AG09319 (cell line): ENCODE results near the gene DPRX.

Experiments
- DNase-seq: peaks from one replicate; pipeline ENCODE4 v3.0.0-alpha.2; 2010; ENCODE audit warnings: low read depth; ENCODE audit errors: extremely low read depth
- TF ChIP-seq, protein P1 (sequence below): IDR thresholded peaks from 2 replicates; pipeline ENCODE4 v1.5.1; 2011; ENCODE audit warnings: low read depth, mild to moderate bottlenecking, inconsistent platforms, low read length, moderate library complexity

DPRX gene

DNA sequence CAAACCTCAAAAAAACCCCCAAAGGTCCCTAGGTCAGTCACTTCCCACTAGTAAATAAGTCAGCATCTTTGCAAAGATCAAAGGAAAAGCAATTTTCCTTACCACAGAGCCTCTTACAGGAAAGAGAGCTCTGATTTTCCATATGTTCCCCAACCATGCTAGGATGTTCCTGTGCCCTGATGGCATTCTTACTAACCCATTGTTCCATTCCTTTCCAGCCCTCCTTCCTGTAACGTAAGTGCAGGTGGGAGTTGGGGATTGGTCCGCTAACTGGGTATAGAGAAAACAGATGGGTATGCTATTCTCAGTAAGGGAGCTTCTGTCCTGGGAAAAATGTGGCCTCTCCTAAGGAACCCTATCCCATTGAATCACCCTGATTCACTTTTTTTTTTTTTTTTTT is 14.3 kb downstream of the DPRX start:
- no peak for DNase-seq
- TF ChIP-seq, protein P1, sequence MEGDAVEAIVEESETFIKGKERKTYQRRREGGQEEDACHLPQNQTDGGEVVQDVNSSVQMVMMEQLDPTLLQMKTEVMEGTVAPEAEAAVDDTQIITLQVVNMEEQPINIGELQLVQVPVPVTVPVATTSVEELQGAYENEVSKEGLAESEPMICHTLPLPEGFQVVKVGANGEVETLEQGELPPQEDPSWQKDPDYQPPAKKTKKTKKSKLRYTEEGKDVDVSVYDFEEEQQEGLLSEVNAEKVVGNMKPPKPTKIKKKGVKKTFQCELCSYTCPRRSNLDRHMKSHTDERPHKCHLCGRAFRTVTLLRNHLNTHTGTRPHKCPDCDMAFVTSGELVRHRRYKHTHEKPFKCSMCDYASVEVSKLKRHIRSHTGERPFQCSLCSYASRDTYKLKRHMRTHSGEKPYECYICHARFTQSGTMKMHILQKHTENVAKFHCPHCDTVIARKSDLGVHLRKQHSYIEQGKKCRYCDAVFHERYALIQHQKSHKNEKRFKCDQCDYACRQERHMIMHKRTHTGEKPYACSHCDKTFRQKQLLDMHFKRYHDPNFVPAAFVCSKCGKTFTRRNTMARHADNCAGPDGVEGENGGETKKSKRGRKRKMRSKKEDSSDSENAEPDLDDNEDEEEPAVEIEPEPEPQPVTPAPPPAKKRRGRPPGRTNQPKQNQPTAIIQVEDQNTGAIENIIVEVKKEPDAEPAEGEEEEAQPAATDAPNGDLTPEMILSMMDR: no peak

DNA sequence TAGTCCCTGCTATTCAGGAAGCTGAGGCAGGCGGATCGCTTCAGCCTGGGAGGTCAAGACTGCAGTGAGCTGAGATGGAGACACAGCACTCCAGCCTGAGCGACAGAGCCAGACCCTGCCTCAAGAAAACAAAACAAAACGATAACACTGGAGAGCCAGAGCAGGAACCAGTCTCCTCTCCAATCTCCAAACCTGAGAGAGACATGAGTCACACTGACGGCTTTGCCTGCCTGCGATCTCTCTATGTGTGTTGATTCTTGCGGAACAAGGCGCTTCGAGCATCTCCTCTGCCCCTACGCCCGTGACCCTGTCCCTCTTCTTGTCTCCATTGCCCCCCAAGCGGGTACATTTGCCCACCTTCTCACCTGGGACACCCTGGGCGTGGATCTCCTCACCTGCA is 15.6 kb downstream of the DPRX start:
- TF ChIP-seq, protein P1: no peak

DNA sequence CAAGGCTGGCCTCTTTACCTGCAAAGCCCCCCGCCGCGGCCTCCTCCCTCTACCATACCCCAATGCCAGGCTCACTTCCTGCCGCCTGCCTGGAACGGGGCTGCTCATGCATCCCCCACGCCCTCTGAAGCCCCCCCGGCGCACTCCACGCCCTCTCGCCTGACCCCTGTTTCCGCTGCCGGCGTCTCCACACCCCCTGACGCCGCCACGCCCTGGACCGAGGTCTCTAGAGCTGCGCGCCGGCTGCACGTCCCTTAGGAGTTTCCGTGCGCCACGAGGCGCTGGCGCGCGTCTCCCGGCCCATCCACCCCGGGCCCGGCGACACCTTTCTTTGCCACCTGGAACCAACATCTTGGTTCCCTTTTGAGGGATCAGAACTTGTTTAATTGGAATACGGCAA is 16.0 kb downstream of the DPRX start:
- DNase-seq: no peak
- TF ChIP-seq, protein P1: no peak

More for the DNA sequence above, 15.6 kb downstream of the DPRX start:
- DNase-seq: no peak

DNA sequence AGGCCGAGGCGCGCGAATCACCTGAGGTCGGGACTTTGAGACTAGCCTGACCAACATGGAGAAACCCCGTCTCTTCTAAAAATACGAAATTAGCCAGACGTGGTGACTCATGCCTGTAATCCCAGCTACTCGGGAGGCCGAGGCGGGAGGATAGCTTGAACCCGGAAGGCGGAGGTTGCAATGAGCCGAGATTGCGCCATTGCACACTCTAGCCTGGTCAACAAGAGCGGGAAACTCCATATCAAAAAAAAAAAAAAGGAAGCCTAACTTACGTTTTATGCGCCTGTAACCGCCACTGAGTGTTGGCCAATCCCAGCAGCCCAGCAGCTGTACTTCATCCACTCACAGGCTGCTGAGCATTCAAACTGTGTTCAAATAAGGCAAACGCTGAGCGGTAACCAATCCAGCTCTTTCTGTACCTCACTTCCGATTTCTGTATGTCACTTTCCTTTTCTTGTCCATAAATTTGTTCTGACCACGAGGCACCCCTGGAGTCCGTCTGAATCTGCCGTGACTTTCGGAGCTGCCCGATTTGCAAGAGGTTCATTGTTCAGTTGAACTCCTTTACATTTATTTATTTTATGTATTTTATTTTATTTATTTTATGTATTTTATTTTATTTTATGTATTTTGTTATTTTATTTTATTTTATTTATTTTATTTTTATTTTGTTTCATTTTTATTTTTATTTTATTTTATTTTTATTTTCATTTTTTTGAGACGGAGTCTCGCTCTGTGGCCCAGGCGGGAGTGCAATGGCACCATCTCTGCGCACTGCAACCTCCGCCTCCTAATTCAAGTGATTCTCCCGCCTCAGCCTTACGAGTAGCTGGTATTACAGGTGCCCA is 18.2 kb downstream of the DPRX start:
- TF ChIP-seq, protein P1: no peak
- no peak for DNase-seq

DNA sequence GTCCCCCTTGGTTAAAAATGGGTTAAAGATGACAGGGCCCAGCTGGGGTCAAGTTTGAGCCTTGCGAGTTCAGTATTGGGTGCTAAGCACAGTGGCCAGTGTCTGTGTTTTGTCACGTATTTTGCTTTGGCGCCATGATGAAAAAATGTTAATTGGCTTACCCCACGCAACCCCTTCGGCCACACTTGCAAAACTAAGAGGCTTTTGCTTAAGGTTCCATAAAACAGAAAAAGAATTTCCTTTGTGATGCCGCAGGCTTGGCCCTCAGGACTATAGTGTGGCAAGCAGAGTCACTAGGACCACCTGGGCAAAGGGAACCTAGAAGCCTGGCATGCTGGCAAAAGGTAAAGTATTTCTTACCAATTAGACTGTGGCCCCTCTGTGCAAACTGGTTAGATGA is 20.7 kb downstream of the DPRX start:
- TF ChIP-seq, protein P1: no peak
- no peak for DNase-seq

DNA sequence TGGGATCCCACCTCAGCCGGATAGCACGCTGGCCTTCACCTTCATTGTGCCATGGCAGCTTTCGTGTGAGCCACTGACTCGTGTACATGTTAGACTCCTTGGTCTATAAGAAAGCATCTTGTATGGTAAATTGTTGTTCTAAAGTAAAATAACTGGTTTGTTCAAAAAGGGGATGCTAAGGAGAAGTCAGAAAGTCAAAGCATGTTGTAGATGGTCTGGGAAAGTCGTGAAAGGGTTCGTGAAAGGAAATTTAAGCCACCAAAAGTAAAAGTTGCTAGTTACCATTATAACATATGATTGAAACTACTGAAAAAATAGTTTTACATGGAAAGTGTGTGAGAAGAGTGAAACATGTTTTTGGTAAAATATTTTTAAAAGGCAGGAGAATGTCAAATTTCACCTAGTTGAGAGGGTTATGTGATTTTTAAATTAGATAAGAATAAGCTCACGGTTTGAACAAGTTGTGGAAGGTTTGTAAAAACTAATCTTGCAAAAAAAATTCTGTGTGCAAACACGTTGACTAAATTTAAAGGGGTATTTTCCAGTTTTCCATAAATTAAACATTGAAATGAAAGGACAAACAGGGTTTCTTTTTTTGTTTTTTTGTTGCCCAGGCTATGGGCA is 23.4 kb downstream of the DPRX start:
- TF ChIP-seq, protein P1: no peak
- DNase-seq: no peak

DNA sequence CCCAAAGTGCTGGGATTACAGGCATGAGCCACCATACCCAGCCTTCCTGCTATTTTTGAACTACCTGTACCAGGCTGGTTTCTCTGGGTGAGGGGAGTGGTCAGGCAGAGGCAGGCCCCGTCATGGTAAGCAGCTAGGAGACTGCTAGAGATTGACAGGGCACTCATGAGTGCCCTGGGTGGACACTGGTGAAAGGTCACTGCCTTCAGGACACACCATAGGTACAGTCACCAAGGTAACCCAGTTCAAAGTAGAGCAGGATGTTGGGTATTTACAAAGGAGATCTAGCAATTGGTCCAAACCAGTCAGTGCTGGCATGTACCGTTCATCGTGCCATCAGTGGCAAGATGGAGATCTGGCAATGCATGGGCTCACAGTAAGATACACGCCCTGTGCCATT is 25.5 kb downstream of the DPRX start:
- TF ChIP-seq, protein P1: no peak
- DNase-seq: no peak
